T-helper 1 cell treated with Interleukin-12 subunit alpha and Interleukin-12 subunit beta and Interleukin-4 antibody, amounts not matched to agents 30 μg/mL and 1 μg/mL, for 36 hours (primary cell): Measurements from ENCODE around the gene MYCBP2.

Source experiments
- H3K27ac Mint-ChIP-seq: one replicate; pipeline ENCODE4 v1.8.0; 2021; ENCODE audit warnings: mild to moderate bottlenecking, mixed read lengths
- H3K27me3 Mint-ChIP-seq: one replicate; pipeline ENCODE4 v1.8.0; 2021; ENCODE audit warnings: low read depth, mixed read lengths
- H3K36me3 Mint-ChIP-seq: one replicate; pipeline ENCODE4 v1.8.0; 2021; ENCODE audit warnings: low read depth, mixed read lengths
- H3K4me1 Mint-ChIP-seq: one replicate; pipeline ENCODE4 v1.8.0; 2021; ENCODE audit warnings: low read depth, mixed read lengths
- H3K4me3 Mint-ChIP-seq: one replicate; pipeline ENCODE4 v1.8.0; 2021; ENCODE audit warnings: mild to moderate bottlenecking, moderate library complexity, mixed read lengths
- H3K9me3 Mint-ChIP-seq: one replicate; pipeline ENCODE4 v1.8.0; 2021; ENCODE audit warnings: mixed read lengths

MYCBP2 gene

GRCh38 chr13:77180011-77180410 lies 146.9 kb downstream of the MYCBP2 start:
- Mint-ChIP-seq H3K4me1 (peaks cover 12% of the 10 kb centered on the region), H3K27ac (no peak overlapping the region), H3K27me3 (no peaks in the 10 kb centered on the region), H3K4me3 (no peak overlapping the region), H3K9me3 (no peaks in the 10 kb centered on the region), H3K36me3 (peaks cover 52% of the 10 kb centered on the region)

- Mint-ChIP-seq H3K27me3 (no peaks in the 10 kb centered on the region), H3K4me3 (no peak overlapping the region), H3K36me3 (peaks cover 54% of the 10 kb centered on the region), H3K9me3 (no peaks in the 10 kb centered on the region), H3K4me1 (peaks cover 6% of the 10 kb centered on the region), H3K27ac (no peak overlapping the region)
Observed at GRCh38 chr13:77177646-77178045, 149.2 kb downstream of the MYCBP2 start.

DNA sequence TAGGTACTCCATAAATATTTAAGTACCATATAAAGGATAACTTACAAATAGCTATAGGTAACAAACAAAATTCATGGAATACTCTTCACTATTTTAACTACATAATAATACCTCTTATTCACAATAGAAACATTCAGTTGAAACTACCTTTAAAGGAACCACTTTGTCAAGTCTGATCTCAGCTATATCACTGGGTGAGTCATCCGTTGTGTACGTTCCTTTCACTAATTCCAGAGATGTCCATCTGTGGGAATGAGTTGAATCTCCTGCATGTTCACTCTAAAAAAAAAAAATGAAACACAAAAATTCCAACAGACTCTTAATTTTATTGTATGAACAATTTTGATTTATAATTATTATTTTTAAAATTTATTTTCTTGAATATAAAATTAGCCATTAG lies 150.5 kb downstream of the MYCBP2 start:
- H3K4me1 Mint-ChIP-seq: peaks cover 12% of the 10 kb centered on the region
- no peaks in the 10 kb centered on the region for H3K27me3 Mint-ChIP-seq
- H3K9me3 Mint-ChIP-seq: no peaks in the 10 kb centered on the region
- H3K27ac Mint-ChIP-seq: no peak overlapping the region
- H3K36me3 Mint-ChIP-seq: peaks cover 51% of the 10 kb centered on the region
- H3K4me3 Mint-ChIP-seq: no peak overlapping the region

DNA sequence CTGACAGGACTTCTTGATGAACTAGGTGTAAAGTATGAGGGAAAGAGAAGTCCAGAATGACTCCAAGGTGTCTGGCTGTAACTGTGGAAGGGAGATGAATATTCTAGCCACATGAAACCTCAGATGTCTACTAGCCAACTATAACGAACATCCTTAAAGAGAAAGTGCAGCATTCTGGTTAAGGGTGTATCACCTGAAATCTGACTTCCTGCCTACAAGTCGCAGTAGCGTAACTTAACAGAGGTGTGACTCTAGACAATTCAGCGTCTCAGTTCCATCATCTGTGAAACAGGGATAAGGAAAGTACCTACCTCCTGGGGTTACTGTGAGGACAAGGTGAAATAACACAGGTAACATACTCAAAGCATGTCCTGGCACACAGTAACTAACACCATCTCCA lies 154.2 kb downstream of the MYCBP2 start:
- Mint-ChIP-seq H3K4me3 (no peak overlapping the region), H3K27me3 (no peaks in the 10 kb centered on the region), H3K36me3 (peaks cover 43% of the 10 kb centered on the region), H3K9me3 (no peaks in the 10 kb centered on the region), H3K4me1 (peaks cover 12% of the 10 kb centered on the region), H3K27ac (peak overlapping the region; percentile 43)

GRCh38 chr13:77171451-77171850 lies 155.4 kb downstream of the MYCBP2 start:
- peaks cover 14% of the 10 kb centered on the region for H3K4me1 Mint-ChIP-seq
- no peak overlapping the region for H3K4me3 Mint-ChIP-seq
- H3K9me3 Mint-ChIP-seq: no peaks in the 10 kb centered on the region
- no peak overlapping the region for H3K27ac Mint-ChIP-seq
- no peaks in the 10 kb centered on the region for H3K27me3 Mint-ChIP-seq
- peaks cover 45% of the 10 kb centered on the region for H3K36me3 Mint-ChIP-seq

GRCh38 chr13:77168237-77168636 lies 158.7 kb downstream of the MYCBP2 start:
- Mint-ChIP-seq H3K36me3 (peaks cover 53% of the 10 kb centered on the region), H3K27me3 (no peaks in the 10 kb centered on the region), H3K9me3 (no peaks in the 10 kb centered on the region), H3K27ac (no peak overlapping the region), H3K4me3 (no peak overlapping the region), H3K4me1 (peaks cover 12% of the 10 kb centered on the region)

- Mint-ChIP-seq H3K4me1 (peaks cover 4% of the 10 kb centered on the region), H3K27me3 (no peaks in the 10 kb centered on the region), H3K4me3 (no peak overlapping the region), H3K9me3 (no peaks in the 10 kb centered on the region), H3K27ac (no peak overlapping the region), H3K36me3 (peaks cover 30% of the 10 kb centered on the region)
Observed at GRCh38 chr13:77150651-77151050, 176.2 kb downstream of the MYCBP2 start.

DNA sequence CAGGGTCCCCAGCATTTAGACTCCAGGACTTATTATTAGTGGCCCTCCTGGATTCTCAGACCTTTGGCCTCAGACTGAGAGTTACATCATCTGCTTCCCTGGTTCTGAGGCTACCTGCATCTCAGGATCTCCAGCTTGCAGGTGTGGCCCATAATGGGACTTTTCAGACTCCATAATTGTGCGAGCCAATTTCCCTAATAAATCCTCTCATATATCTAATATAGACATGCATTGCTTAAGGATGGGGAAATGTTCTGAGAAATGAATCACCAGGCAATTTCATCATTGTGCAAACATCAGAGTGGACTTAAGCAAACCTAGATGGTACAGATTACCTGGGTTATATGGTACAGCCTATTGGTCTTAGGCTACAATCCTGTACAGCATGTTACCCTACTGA lies 183.5 kb downstream of the MYCBP2 start:
- Mint-ChIP-seq H3K27me3 (no peaks in the 10 kb centered on the region), H3K36me3 (peaks cover 36% of the 10 kb centered on the region), H3K27ac (no peak overlapping the region), H3K4me3 (no peak overlapping the region), H3K9me3 (no peaks in the 10 kb centered on the region), H3K4me1 (no peaks in the 10 kb centered on the region)

DNA sequence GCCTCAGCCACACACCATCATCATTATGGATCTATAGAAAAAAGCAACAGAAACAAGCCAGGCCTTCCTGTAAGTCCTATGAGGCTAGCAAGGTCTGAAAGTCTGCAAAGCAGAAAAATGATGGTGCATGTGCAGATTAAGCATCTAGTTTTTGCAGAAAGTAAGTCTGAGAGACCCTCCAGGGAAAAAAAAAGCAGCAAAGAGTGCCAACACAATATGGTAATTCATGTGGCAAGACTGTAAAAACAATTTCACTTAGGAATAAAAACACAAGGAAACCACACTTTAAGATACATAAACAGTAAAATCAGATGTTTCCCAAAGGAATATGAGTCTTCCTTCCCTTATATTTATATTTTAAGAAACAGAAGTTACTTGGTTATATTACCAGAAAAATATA lies 187.6 kb downstream of the MYCBP2 start:
- Mint-ChIP-seq H3K36me3 (peaks cover 47% of the 10 kb centered on the region), H3K27me3 (no peaks in the 10 kb centered on the region), H3K4me3 (no peak overlapping the region), H3K9me3 (no peaks in the 10 kb centered on the region), H3K27ac (no peak overlapping the region), H3K4me1 (no peaks in the 10 kb centered on the region)

DNA sequence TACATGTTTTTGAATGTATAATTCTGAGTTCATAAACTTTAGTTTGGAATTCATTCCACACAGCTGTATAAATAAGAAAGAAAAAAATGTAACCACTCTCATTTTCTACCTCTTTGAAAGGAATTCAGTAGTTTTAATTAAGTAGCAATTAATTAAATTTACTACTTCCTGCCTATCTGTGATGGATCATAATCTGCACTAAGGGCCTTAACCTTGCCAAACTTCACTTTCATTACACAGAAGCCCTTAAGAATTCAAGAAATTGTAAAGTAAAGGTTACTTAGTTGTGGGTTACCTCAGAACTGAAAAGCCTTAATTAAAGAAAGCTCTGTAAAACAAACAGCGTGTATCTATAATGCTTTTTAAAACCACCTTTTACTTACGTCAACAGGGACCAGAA lies 188.1 kb downstream of the MYCBP2 start:
- peaks cover 47% of the 10 kb centered on the region for H3K36me3 Mint-ChIP-seq
- H3K4me3 Mint-ChIP-seq: no peak overlapping the region
- no peaks in the 10 kb centered on the region for H3K4me1 Mint-ChIP-seq
- H3K27me3 Mint-ChIP-seq: no peaks in the 10 kb centered on the region
- no peak overlapping the region for H3K27ac Mint-ChIP-seq
- H3K9me3 Mint-ChIP-seq: no peaks in the 10 kb centered on the region

- H3K9me3 Mint-ChIP-seq: no peaks in the 10 kb centered on the region
- no peaks in the 10 kb centered on the region for H3K4me1 Mint-ChIP-seq
- no peak overlapping the region for H3K4me3 Mint-ChIP-seq
- no peak overlapping the region for H3K27ac Mint-ChIP-seq
- H3K27me3 Mint-ChIP-seq: no peaks in the 10 kb centered on the region
- peaks cover 48% of the 10 kb centered on the region for H3K36me3 Mint-ChIP-seq
Observed at GRCh38 chr13:77136902-77137420, 189.9 kb downstream of the MYCBP2 start.

DNA sequence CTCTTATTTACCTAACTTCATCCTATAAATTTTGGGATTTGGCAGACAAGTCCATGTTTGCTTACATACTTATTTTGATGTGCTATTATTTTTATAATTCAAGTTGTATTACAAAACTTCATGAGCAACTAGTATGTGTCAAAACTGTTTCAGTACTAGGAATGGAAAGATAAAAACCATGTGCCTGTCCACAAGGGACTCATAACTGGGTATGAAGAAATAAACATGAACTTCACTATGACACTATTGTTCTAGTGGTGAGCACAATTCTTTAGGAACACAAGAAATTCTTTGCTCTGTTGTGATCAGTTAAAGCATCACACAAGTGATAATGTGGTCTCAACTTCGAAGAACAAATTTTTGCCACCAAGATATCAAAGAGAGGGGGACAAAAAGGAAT lies 202.5 kb downstream of the MYCBP2 start:
- H3K4me1 Mint-ChIP-seq: peaks cover 3% of the 10 kb centered on the region
- H3K27ac Mint-ChIP-seq: no peak overlapping the region
- no peaks in the 10 kb centered on the region for H3K27me3 Mint-ChIP-seq
- no peaks in the 10 kb centered on the region for H3K9me3 Mint-ChIP-seq
- no peak overlapping the region for H3K4me3 Mint-ChIP-seq
- peaks cover 18% of the 10 kb centered on the region for H3K36me3 Mint-ChIP-seq

- Mint-ChIP-seq H3K4me1 (peaks cover 3% of the 10 kb centered on the region), H3K27ac (no peak overlapping the region), H3K4me3 (no peak overlapping the region), H3K36me3 (peaks cover 23% of the 10 kb centered on the region), H3K27me3 (no peaks in the 10 kb centered on the region), H3K9me3 (no peaks in the 10 kb centered on the region)
Observed at GRCh38 chr13:77118134-77118533, 208.8 kb downstream of the MYCBP2 start.

GRCh38 chr13:77114271-77114670 lies 212.6 kb downstream of the MYCBP2 start:
- Mint-ChIP-seq H3K27me3 (no peaks in the 10 kb centered on the region), H3K27ac (no peak overlapping the region)

GRCh38 chr13:77113496-77113895 lies 213.4 kb downstream of the MYCBP2 start:
- Mint-ChIP-seq H3K4me3 (no peak overlapping the region), H3K9me3 (peaks cover 11% of the 10 kb centered on the region), H3K27ac (no peak overlapping the region), H3K27me3 (no peaks in the 10 kb centered on the region), H3K36me3 (peaks cover 42% of the 10 kb centered on the region), H3K4me1 (no peaks in the 10 kb centered on the region)

More at GRCh38 chr13:77114271-77114670, 212.6 kb downstream of the MYCBP2 start:
- Mint-ChIP-seq H3K9me3 (peaks cover 11% of the 10 kb centered on the region), H3K4me3 (no peak overlapping the region), H3K36me3 (peaks cover 41% of the 10 kb centered on the region), H3K4me1 (no peaks in the 10 kb centered on the region)

DNA sequence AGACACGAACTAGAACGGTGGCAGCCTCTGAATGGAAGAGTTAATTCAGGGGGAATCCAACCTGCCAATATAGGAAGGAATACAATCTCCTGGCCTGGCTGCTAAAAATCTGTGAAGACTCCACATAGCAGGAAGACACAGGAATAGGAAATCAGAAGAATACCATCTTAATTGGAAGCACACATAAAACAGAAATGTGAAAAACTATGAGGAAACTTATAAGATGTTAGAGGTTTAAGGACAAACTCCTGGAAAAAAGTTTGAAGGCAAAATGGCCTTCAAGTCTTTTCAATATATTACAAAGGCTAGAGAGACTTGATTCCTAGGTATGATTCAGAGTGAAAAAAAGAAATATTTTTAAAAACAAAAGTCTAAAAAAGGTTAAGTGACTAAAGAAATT lies 221.8 kb downstream of the MYCBP2 start:
- H3K4me1 Mint-ChIP-seq: no peaks in the 10 kb centered on the region
- H3K4me3 Mint-ChIP-seq: no peak overlapping the region
- H3K9me3 Mint-ChIP-seq: no peaks in the 10 kb centered on the region
- peaks cover 14% of the 10 kb centered on the region for H3K36me3 Mint-ChIP-seq
- H3K27ac Mint-ChIP-seq: no peak overlapping the region
- H3K27me3 Mint-ChIP-seq: no peaks in the 10 kb centered on the region
